HK-2 (cell line): ENCODE measurements around the gene AATF.

Experiments used
- DNase-seq: peaks from one replicate; pipeline ENCODE4 v3.0.0-alpha.2; 2018; ENCODE audit not compliant: unreplicated experiment

The AATF gene

DNA sequence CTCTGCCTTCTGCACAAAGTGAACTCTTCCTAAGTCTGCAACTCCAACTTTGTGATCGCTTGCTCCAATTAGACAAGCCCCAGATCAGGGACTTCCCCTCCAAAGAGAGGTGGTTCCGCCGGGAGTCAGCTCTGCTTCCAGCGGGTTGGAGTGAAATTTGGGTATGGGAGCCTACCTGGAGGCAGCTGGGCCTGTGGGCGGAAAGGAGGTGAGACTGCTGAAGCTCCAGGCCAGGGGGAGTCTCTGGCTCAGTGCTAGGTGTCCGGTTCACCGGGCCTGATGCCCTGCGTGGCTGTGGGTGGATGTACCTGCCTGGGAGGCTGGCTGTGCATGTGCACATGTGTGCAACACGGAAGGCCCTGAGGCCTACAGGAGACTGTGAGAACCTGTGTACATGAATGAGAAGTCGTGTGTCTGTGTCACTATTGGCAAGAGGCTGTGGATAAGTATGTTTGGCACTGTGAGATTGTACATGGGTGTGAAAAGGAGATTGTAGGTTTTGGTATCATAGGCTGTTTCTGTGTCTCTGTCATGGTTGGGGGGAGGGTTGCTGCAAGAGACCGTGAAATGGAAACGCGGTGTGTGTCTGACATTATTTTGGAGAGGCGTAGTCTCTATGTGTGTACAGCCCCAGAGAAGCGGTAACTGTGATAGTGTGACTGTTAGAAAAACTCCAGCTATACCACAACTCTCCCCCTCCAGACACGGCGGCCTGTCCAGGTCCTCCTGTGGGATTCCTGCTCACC, 7.3 kb upstream of the AATF start:
- no peak for DNase-seq

DNA sequence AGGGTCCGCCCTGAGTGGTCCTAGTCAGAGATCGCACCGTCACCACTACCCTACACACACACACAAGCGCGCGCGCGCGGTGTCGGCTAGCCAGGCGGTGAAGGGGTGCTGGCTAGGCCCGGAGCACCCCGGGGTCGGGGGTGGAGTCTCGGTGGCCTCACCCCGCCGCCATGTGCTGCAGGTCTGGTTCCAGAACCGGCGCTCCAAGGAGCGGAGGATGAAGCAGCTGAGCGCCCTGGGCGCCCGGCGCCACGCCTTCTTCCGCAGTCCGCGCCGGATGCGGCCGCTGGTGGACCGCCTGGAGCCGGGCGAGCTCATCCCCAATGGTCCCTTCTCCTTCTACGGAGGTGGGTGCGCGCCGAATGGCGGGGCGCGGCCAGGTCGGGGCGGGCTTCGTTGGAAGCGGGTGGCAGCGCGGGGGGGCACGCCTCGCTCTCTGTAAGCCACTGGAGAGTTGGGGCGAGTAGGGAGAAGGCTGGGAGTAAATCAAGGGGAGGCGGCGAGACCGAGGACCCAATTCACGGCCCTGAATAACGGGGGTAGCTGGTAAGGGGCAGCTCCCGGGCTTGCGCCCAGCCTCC, 6.6 kb upstream of the AATF start:
- no peak for DNase-seq

DNA sequence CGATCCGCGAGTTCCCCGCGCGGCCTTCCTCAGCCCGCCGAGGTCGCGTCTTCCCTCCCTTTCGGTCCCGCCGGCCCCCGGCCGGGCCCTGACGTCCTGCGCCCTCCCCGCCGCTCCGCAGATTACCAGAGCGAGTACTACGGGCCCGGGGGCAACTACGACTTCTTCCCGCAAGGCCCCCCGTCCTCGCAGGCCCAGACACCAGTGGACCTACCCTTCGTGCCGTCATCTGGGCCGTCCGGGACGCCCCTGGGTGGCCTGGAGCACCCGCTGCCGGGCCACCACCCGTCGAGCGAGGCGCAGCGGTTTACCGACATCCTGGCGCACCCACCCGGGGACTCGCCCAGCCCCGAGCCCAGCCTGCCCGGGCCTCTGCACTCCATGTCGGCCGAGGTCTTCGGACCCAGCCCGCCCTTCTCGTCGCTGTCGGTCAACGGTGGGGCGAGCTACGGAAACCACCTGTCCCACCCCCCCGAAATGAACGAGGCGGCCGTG, 6.1 kb upstream of the AATF start:
- no peak for DNase-seq

DNA sequence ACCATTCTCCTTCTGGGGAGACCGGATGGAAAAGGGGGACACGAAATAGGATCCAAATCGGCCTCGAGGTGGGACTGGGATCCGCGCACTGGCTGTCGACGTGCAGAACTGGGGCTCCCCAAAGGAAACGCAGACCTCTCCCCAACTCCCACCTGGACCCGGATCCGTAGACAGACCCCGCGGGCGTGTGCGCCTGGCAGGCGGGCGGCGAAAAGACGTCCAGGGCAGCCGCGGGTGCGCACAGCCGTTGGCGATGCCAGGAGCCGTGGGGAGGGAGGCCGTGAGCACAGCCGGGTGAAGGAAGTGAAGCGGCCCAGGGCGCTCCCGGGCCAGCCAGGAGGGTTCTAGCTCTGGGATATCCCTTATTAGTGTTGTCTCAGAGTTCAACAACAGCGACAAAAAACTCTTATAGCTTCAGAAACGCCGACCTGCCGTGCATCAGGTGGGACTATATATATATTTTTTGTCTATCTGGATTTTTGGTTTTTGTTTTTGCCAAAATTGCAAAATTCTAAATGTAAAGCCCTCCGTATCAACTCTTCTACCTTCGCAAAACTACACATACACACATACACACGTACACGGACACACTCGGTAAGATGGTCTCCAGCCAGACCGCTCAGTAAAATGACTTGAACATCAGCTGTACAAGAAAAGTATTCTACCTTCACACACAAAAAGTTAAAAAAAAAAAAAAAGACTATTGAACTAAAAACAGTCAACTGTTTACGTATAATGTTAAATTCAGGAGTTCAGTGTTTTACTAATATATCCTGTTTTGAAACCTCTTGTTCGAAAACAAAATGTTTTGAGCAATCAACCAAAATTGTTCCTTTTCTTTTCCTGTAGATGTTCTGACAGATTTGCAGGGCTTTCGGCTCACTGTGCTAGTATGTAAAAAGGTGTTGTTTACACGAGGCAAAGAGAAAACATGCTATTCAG, 5.2 kb upstream of the AATF start:
- DNase-seq: no peak

DNA sequence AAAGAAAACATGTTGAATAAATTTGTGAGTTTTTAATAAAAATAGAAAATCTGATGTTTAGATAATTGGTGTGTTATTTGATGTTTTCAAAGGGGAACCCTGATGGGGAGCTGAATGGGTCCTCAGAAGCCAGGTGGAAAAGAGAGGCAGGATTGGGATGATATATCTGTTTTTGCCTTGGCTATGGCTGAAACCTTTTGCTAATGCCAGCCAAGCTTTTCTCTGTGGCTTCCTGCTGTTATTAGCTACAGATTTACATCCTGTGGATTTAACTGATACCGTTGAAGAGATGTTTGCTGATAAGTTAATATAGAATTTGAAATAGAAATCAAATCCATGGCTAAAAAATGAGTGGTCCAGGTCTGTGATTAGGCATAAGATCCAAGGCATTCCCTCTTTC, 4.2 kb upstream of the AATF start:
- DNase-seq: no peak

DNA sequence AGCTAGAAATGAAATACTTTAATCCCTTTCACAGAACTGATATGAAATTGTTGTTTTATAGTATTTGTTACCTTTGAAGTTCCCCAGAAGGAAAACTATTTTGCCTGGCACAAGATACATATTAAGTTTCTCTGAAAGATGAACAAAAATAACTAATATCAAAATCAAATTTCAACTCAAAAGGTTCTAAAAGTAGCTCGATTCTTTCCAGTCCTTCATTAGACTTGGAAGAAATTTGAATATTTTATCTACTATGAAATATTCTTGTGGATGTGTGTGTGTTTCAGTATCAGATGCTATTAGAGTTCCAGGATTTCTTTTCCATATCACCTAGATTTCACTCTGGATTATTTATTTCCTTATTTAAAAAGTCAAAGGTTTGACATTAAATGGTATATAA, 3.6 kb upstream of the AATF start:
- DNase-seq: no peak

DNA sequence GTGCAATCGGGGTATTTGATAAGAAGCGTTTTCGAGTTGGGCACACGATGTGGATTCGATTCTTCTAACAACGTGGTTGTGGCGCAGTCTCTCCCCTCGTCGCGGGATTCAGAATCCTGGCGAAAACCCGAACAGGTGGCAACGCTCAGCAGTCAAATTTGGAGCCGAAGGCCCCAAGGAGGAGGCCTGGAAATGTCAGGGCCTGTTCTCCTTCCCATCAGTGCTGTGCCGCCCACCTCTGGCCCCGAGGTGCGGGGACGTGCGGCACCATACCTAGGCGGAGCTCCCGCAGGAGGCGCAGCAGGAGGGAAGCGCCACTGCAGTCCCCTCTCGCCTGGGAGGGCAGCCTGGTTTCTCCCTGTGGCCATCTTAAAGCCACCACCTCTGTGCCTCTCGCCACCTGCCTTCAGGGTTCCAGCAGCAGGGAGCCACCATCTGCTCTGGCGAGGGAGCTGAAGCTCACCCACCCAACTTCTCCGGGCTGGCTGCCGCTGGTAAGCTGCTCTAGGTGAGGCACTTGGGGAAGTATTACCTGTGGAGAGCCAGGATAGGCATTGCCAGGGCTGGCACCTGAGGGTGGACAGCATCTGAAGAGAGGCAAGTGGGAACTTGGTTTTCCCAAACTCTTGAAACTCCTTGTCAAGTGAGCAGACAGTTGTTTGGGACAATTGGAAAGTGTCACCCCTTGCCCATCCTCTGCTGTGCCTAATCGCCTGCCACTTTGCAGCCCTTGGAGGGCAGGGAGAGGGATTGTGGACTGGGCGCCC, 2.6 kb upstream of the AATF start:
- DNase-seq: no peak

DNA sequence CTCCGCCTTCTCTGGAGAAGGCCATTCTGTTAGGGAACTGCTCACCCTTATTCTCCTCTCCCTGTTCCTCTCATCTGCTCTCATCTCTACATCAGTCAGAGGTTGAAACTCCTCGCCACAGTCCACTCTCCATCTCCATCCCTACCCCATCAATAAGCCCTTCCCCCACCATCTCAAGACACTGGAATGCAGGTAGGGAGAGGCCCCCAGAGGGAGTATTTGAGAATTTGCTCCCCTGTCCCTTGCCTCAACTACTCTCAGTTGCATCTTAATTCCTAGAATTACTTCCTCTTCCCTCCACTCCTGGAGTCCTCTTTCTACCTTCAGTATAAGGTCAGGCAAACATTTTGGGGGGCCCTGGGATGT, 2.0 kb upstream of the AATF start:
- DNase-seq: no peak

DNA sequence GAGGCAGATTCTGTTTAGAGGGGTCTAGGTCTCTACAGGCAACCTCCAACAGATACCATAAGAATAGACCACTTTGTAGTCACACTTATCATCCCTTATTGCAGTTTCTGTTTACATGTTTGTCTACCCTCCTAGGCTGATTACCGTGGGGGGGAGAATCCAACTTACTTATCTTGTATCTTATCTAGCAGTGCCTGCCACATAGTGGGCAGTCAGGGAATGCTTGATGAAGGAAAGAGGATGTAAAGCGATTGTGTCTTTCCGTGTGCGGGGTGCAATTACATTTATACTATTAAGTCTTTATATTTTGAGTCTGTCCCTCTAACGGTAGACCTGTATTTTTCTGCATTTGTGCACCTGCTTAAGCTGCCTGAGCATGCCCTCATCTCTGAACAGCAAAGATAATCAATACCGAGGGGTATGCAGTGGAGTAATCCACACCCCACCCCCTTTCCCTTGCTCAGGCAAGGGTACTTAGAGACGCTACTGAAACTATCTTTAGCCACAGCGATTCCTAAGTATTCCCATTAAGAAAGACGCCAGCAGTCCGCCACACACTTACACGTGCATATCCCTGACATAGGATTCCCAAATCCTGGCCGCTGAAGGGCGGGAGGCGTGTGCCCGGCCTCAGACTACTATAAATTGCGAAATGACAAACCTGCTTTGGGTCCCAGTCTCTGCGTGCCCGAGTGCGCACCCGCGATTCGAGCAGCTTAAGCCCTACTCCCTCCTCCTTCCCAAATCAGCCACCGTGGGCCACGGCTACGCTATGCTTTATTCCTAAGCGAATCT, 635 bp upstream of the AATF start:
- no peak for DNase-seq

DNA sequence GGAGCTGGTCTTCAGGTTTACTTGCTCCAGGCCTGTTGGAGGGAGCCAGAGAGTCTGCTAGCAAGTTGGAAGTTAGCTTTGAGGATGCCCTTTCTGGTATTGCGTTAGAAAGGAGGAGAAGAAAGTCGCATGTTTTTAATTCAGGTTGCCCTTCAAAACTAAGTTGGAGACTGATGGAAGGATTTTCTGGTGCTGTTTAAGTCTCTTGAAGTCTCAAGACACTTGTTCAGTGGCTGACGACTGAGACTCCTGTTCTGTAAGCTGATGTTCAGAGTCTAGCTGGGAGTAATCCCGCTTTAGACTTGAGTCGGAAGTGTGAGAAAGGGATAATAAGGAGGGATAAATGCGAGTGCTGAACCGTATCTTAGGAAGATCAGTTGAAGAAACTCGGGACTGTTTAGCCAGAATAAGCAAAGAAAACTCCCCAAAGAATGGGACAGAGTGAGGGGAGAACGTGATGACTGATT, 740 bp downstream of the AATF start:
- no peak for DNase-seq

DNA sequence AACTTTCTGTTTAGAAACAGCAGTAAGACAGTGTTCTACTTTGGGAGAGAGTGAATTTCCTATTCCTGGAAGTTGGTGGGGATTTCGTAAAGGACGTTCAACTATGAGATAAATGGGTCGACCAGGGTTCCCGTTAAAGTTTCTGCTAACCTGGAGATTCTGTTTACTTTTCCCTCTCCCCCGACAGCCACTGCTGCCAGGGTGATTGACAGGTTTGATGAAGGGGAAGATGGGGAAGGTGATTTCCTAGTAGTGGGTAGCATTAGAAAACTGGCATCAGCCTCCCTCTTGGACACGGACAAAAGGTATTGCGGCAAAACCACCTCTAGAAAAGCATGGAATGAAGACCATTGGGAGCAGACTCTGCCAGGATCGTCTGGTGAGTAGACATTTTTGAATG, 1.3 kb downstream of the AATF start:
- no peak for DNase-seq

DNA sequence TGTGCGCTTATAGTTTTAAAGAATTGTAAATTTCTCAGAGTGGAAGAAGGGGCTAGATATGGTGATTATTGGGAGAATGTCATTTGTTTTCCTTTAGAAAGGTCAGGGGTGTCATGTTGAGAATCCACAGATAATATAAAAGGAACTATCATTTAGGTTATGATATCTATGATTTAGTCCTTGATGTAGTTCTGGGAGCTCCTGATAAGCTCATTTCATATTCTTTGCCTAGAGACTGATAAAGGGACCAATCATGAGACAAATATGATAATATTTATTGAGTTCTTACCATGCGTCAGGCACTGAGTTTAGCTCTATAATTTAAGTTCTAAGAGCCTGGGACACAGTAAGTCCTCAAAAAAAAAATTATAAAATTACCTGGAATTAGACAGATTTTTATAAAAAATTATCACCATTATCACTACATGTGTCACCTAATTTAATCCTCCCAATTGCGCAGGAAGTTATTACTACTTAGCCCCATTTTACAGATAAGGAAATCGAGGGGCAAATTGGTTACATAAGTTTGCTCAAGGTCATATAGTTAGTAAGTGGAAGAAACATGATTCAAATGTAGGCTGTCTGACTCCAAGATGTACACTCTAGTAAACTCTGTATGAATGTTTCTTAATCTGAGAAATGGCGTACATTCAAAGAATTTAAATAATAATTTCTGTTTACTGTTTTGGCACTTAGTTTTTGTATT, 2.5 kb downstream of the AATF start:
- no peak for DNase-seq

DNA sequence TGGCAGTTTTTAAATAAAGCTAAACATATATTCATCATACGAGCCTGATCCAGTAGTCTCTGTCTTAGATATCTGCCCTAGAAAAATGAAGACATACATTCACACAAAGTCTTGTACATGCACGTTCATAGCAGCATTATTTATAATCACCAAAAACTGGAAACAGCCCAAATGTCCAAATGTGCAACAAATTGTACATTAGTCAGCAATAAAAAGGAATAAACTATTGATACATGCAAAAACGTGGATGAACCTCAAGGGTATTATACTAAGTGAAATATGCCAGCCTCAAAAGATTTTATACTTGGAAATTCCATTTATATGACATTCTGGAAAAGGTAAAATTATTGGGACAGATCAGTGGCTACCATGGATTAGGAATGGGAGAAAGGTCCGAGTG, 22.8 kb downstream of the AATF start:
- no peak for DNase-seq

DNA sequence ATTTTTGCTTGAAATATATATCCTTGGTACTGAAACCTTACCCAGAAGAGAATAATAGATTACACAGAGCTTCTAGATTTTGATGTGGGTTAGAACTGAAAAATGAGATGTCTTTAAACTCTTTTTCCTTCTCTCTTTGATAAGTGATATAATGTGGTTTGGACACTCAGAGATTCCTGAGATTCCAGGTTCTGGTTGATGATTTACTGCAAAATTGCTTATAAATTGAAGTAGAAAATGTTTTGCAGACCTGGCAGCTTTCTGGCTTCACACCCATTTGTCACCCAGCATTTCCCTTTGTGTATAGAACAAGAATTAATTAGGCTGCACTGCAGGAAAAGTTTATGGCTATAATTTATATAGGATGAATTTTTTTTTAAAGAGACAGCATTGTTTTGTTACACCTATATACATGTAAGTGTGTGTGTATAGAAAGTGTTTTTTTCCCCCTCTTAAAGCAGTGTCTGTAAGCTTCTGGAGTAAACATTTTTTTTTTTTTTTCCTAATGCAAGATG, 23.5 kb downstream of the AATF start:
- no peak for DNase-seq

DNA sequence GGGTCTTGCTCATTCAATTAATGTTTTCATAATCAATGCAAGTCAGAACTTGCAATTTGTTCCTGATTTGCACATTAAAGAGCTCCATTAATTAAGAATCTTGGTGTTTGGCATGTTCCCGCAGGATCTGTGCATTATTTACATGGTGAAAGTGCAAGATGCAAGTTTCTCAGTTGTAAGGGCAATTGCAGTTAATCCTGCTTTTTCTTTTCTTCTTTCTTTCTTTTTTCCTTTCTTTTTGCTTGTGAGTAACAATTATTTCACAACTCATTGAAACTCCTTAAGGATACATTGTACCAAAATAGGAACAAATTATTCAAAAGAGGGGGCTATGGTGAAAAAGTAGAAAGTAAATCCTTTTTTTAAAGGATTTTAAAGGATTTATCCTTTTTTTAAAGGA, 24.2 kb downstream of the AATF start:
- DNase-seq: no peak

DNA sequence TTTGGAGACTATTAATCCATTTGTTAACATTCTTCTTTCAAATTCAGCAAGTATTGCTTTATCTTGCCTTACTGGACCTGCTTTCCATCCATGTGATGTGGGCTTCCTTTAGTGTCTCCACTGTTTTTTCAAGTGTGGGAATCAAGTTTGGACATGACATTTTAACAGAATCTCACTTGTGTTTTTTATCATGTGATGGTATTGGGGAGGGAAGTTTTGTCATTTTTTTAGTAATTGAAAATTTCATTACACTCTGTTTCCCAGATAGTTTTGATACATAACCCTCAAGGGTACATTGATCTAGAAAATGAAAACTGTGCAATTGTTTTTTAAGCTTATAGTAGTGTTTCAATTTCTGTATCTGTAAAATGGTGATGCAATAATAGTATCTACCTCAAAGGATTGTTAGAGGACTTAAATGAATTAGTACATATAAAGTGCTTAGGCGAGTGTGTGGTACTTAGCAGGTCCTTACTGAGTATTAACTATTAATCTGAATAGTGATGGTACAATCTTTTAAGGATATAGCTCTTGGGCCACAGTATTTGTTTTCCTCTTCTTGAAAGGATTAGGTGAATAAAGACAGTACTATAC, 27.3 kb downstream of the AATF start:
- DNase-seq: no peak

DNA sequence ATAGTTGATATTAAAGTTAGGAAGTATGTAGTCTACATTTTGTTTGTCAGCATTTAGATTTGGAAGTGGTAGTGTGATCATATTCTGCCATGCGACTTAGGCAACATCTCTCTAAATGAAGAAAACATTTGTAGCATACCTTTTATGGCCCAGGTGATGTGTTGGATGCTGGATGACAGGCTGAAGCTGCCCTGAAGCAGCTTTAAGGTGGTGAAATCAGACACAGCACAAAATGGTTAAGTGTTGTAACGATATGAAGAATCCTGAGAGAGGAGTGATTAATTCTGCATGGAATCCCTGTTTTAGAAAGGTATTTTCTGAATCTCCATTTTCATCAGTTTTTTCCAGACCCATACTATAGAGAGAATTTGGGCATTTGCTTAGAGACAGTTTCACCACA, 28.3 kb downstream of the AATF start:
- DNase-seq: no peak

DNA sequence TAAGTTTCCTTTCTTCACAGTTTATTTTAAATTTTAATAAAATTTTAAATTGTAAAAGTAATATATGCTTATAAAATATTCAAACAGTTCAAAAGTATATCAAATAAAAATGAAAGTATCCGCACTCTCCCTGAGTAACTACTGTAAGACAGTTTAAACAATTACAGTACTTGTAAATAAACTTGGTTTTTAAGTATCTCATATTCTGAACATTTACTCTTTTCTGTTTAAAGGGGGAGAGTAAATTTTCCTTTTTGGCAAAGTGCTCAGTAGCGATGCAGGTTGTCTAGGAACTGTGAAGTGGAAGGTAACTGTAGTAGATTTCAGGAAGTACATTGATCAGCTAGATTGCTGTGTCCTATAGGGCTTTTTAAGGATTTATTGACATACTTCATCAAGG, 28.8 kb downstream of the AATF start:
- DNase-seq: no peak

DNA sequence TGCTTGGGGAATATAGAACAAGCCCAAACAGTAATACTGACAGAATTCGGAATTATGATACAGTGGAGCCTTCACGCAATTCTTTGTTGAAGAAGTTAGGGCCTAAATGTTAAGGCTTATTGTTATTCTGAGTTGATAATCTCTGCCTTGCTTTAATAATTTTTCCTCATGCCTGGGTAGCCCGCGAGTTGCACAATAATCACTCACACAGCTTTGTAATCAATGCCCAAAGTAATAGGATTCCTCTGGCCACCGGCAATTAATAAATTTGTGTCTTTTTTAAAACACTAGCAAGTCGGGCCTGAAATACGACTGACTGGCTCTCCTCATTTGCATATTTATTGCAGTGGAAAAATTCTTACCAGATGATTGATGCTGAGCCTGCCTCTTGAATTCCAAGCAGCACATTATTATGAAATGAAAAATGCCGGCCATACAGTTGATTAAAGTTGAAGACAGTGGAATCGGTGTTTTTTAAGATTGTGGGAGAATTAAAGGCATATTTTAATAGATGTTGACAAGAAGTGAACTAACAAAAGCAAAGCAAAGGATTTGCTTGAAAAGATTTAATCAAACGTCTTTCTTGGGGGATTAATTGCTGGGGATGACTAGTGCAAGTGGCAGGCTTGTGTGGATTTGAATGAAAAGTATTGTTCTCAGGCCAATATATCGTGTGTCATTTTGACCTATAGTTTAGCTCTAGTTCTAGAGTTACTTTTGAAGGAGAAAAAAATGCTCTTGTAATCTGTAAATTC, 30.2 kb downstream of the AATF start:
- no peak for DNase-seq
